Stimulated activated naive B cell treated with anti-CD40 and anti-IgM and Interleukin-4, amounts not matched to agents 10 μg/mL and 1 μg/mL and 100 μg/mL, for 72 hours (primary cell): ENCODE measurements around the gene PODN.

Source experiments
- ATAC-seq, 2 donors: fragments of 150-1000 bp; cut with Tn5 transposase; replicated peaks; 2 replicates each; pipeline ENCODE4 v1.10.0; 2021; ENCODE audit warnings: moderate library complexity in 1 of 2
- DNase-seq: peaks from one replicate; pipeline ENCODE4 v3.0.0; 2021
- H3K27ac Mint-ChIP-seq: one replicate; pipeline ENCODE4 v1.8.0; 2022; ENCODE audit warnings: mild to moderate bottlenecking, mixed read lengths
- H3K27me3 Mint-ChIP-seq, 2 donors: one replicate each; pipeline ENCODE4 v1.8.0; 2022; ENCODE audit warnings: mixed read lengths in 2 of 2
- H3K36me3 Mint-ChIP-seq, 2 donors: one replicate each; pipeline ENCODE4 v1.8.0; 2022; ENCODE audit warnings: mixed read lengths in 2 of 2, mild to moderate bottlenecking in 1 of 2
- H3K4me1 Mint-ChIP-seq, 2 donors: one replicate each; pipeline ENCODE4 v1.8.0; 2022; ENCODE audit warnings: mixed read lengths in 2 of 2, mild to moderate bottlenecking in 1 of 2
- H3K4me3 Mint-ChIP-seq, 2 donors: one replicate each; pipeline ENCODE4 v1.8.0; 2022; ENCODE audit warnings: mild to moderate bottlenecking in 2 of 2, mixed read lengths in 2 of 2, moderate library complexity in 1 of 2
- H3K9me3 Mint-ChIP-seq, 2 donors: one replicate each; pipeline ENCODE4 v1.8.0; 2022; ENCODE audit warnings: mixed read lengths in 2 of 2, mild to moderate bottlenecking in 1 of 2

PODN gene

GRCh38 chr1:53085405-53085804 lies 23.4 kb downstream of the PODN start:
- Mint-ChIP-seq H3K36me3 (no peaks in the 10 kb centered on the region), H3K4me1 (no peaks in the 10 kb centered on the region), H3K4me3 (no peak overlapping the region), H3K9me3 (no peaks in the 10 kb centered on the region), H3K27me3 (no peaks in the 10 kb centered on the region), H3K27ac (no peak overlapping the region)
- DNase-seq (no peak), ATAC-seq (no peak)

- no peak for ATAC-seq
- Mint-ChIP-seq H3K27ac (no peak overlapping the region), H3K4me1 (no peaks in the 10 kb centered on the region), H3K4me3 (no peak overlapping the region), H3K9me3 (no peaks in the 10 kb centered on the region), H3K36me3 (no peaks in the 10 kb centered on the region), H3K27me3 (no peaks in the 10 kb centered on the region)
- no peak for DNase-seq
These were observed 24.6 kb downstream of the PODN start for GRCh38 chr1:53086491-53087070.

- Mint-ChIP-seq H3K4me1 (no peaks in the 10 kb centered on the region), H3K27ac (no peak overlapping the region)
- DNase-seq = no peak
These were observed 25.6 kb downstream of the PODN start for GRCh38 chr1:53087332-53088285.

GRCh38 chr1:53088616-53089300 lies 26.7 kb downstream of the PODN start:
- Mint-ChIP-seq H3K27ac (no peak overlapping the region), H3K4me1 (no peaks in the 10 kb centered on the region), H3K36me3 (no peaks in the 10 kb centered on the region), H3K9me3 (no peaks in the 10 kb centered on the region), H3K27me3 (no peaks in the 10 kb centered on the region), H3K4me3 (no peak overlapping the region)
- DNase-seq (no peak), ATAC-seq (no peak)

More at GRCh38 chr1:53087332-53088285, 25.6 kb downstream of the PODN start:
- no peaks in the 10 kb centered on the region for H3K27me3 Mint-ChIP-seq
- no peak overlapping the region for H3K4me3 Mint-ChIP-seq
- H3K36me3 Mint-ChIP-seq = no peaks in the 10 kb centered on the region
- no peak for ATAC-seq
- H3K9me3 Mint-ChIP-seq = no peaks in the 10 kb centered on the region

- H3K36me3 Mint-ChIP-seq = no peaks in the 10 kb centered on the region
- DNase-seq = no peak
- H3K4me3 Mint-ChIP-seq = no peak overlapping the region
- H3K27ac Mint-ChIP-seq = no peak overlapping the region
- H3K4me1 Mint-ChIP-seq = no peaks in the 10 kb centered on the region
- no peak for ATAC-seq
- no peaks in the 10 kb centered on the region for H3K27me3 Mint-ChIP-seq
- H3K9me3 Mint-ChIP-seq = no peaks in the 10 kb centered on the region
These were observed 27.6 kb downstream of the PODN start for GRCh38 chr1:53089478-53090226.

- no peaks in the 10 kb centered on the region for H3K36me3 Mint-ChIP-seq
- H3K9me3 Mint-ChIP-seq = no peaks in the 10 kb centered on the region
- no peaks in the 10 kb centered on the region for H3K27me3 Mint-ChIP-seq
- ATAC-seq = no peak
- H3K4me1 Mint-ChIP-seq = no peaks in the 10 kb centered on the region
- no peak overlapping the region for H3K27ac Mint-ChIP-seq
- H3K4me3 Mint-ChIP-seq = no peak overlapping the region
- DNase-seq = no peak
These were observed 28.5 kb downstream of the PODN start for GRCh38 chr1:53090227-53091147.

- Mint-ChIP-seq H3K27me3 (no peaks in the 10 kb centered on the region), H3K36me3 (no peaks in the 10 kb centered on the region), H3K4me3 (no peak overlapping the region), H3K9me3 (no peaks in the 10 kb centered on the region), H3K27ac (no peak overlapping the region), H3K4me1 (no peaks in the 10 kb centered on the region)
- ATAC-seq (no peak), DNase-seq (no peak)
These were observed 30.0 kb downstream of the PODN start for GRCh38 chr1:53091841-53092645.

GRCh38 chr1:53092659-53093450 lies 30.8 kb downstream of the PODN start:
- Mint-ChIP-seq H3K4me3 (no peak overlapping the region), H3K4me1 (no peaks in the 10 kb centered on the region), H3K36me3 (no peaks in the 10 kb centered on the region), H3K27ac (no peak overlapping the region), H3K27me3 (no peaks in the 10 kb centered on the region), H3K9me3 (no peaks in the 10 kb centered on the region)
- no peak for ATAC-seq
- DNase-seq = no peak

- no peaks in the 10 kb centered on the region for H3K36me3 Mint-ChIP-seq
- DNase-seq (no peak), ATAC-seq (no peak)
- H3K4me3 Mint-ChIP-seq = no peak overlapping the region
- H3K27me3 Mint-ChIP-seq = no peaks in the 10 kb centered on the region
- no peak overlapping the region for H3K27ac Mint-ChIP-seq
- no peaks in the 10 kb centered on the region for H3K9me3 Mint-ChIP-seq
- no peaks in the 10 kb centered on the region for H3K4me1 Mint-ChIP-seq
These were observed 31.4 kb downstream of the PODN start for GRCh38 chr1:53093451-53093754.

GRCh38 chr1:53093778-53094532 lies 31.9 kb downstream of the PODN start:
- no peak overlapping the region for H3K27ac Mint-ChIP-seq
- no peak overlapping the region for H3K4me3 Mint-ChIP-seq
- H3K27me3 Mint-ChIP-seq = no peaks in the 10 kb centered on the region
- DNase-seq = no peak
- H3K4me1 Mint-ChIP-seq = no peaks in the 10 kb centered on the region
- ATAC-seq = no peak
- no peaks in the 10 kb centered on the region for H3K36me3 Mint-ChIP-seq
- no peaks in the 10 kb centered on the region for H3K9me3 Mint-ChIP-seq

GRCh38 chr1:53094533-53094919 lies 32.5 kb downstream of the PODN start:
- H3K4me3 Mint-ChIP-seq = no peak overlapping the region
- no peak overlapping the region for H3K27ac Mint-ChIP-seq
- no peak for ATAC-seq
- no peak for DNase-seq
- H3K27me3 Mint-ChIP-seq = no peaks in the 10 kb centered on the region
- no peaks in the 10 kb centered on the region for H3K9me3 Mint-ChIP-seq
- H3K4me1 Mint-ChIP-seq = no peaks in the 10 kb centered on the region
- H3K36me3 Mint-ChIP-seq = no peaks in the 10 kb centered on the region
